Endometrial microvascular endothelial cells (primary cell): ENCODE measurements around the gene HPRT1. TPM values are rescaled to one million over a fixed set of nuclear protein-coding genes. Genes with fewer than 3 reads are reported as not detected.

ENCODE experiments used
- in situ Hi-C: cut with HindIII; loops from 2 replicates; pipeline ENCODE4 v1.10.0; 2017; ENCODE audit warnings: low sequenced_read_pairs, low pct_unique_long_range_greater_than_20kb; ENCODE audit errors: inconsistent ontology term
- total RNA-seq: library from RNA; depleted of rRNA; stranded (reverse); fragments of >200 nt; gene quantifications from one replicate; pipeline ENCODE4 v1.2.3, GENCODE V29; 2015; ENCODE audit errors: inconsistent ontology term

HPRT1 gene
- total RNA-seq, 1 donor from 2014 or later = 37.2 TPM

GRCh38 chrX:134469486-134469885 is 9.5 kb downstream of the HPRT1 start:
- in situ Hi-C loops = no loop called here

- in situ Hi-C loops = no loop called here
Observed at GRCh38 chrX:134470013-134470412, 10.0 kb downstream of the HPRT1 start.

GRCh38 chrX:134472041-134472440 is 12.1 kb downstream of the HPRT1 start:
- in situ Hi-C loops = no loop called here

- in situ Hi-C loops = no loop called here
Observed at GRCh38 chrX:134476284-134476683, 16.3 kb downstream of the HPRT1 start.

GRCh38 chrX:134478374-134478773 is 18.4 kb downstream of the HPRT1 start:
- in situ Hi-C loops = no loop called here

GRCh38 chrX:134480061-134480460 is 20.1 kb downstream of the HPRT1 start:
- in situ Hi-C loops = no loop called here

- in situ Hi-C loops = no loop called here
Observed at GRCh38 chrX:134481339-134481738, 21.4 kb downstream of the HPRT1 start.

- in situ Hi-C loops = no loop called here
Observed at GRCh38 chrX:134482371-134482770, 22.4 kb downstream of the HPRT1 start.

GRCh38 chrX:134484039-134484438 is 24.1 kb downstream of the HPRT1 start:
- in situ Hi-C loops = no loop called here

- in situ Hi-C loops = no loop called here
Observed at GRCh38 chrX:134501941-134502340, 42.0 kb downstream of the HPRT1 start.

GRCh38 chrX:134502686-134503085 is 42.7 kb downstream of the HPRT1 start:
- in situ Hi-C loops = no loop called here

GRCh38 chrX:134512566-134512965 is 52.6 kb downstream of the HPRT1 start:
- in situ Hi-C loops = no loop called here

- in situ Hi-C loops = no loop called here
Observed at GRCh38 chrX:134513091-134513490, 53.1 kb downstream of the HPRT1 start.

GRCh38 chrX:134520860-134521390 is 61.0 kb downstream of the HPRT1 start:
- in situ Hi-C loops = no loop called here

- in situ Hi-C loops = no loop called here
Observed at GRCh38 chrX:134524181-134524580, 64.2 kb downstream of the HPRT1 start.

- in situ Hi-C loops = no loop called here
Observed at GRCh38 chrX:134525086-134525792, 65.3 kb downstream of the HPRT1 start.

GRCh38 chrX:134526399-134526798 is 66.4 kb downstream of the HPRT1 start:
- in situ Hi-C loops = no loop called here

- in situ Hi-C loops = no loop called here
Observed at GRCh38 chrX:134528960-134529359, 69.0 kb downstream of the HPRT1 start.

- in situ Hi-C loops = no loop called here
Observed at GRCh38 chrX:134529481-134529880, 69.5 kb downstream of the HPRT1 start.

GRCh38 chrX:134530845-134531244 is 70.9 kb downstream of the HPRT1 start:
- in situ Hi-C loops = no loop called here

- in situ Hi-C loops = no loop called here
Observed at GRCh38 chrX:134533352-134533751, 73.4 kb downstream of the HPRT1 start.
